Measurements from ENCODE around the gene EPHA2. TPM values are rescaled to one million over a fixed set of nuclear protein-coding genes. Genes with fewer than 3 reads are reported as not detected.

Gene EPHA2
- total and polyA plus RNA-seq, 2 experiments from 2014 or later, result 9.8 to 26.2 TPM

DNA sequence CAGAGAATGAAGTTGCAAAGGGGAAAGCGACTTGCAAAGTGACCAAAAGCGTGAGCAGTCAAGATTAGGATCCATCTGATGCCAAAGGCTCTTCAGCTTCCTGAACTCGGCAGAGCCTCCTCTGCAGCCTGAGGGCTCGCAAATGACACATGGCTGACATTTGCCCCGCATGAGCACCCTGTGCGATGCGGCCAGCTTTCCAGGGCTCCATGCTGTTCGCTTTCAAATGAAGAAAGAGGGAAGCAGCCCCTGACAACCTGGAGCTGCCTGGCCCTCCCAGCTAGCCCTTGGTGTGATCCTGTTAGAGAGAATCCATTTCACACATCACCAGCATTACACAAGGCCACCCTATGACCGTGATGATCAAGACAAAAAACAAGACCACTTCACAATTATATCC is 62.3 kb downstream of the EPHA2 start:
- H3K36me3 ChIP-seq, result no peaks in the 10 kb centered on the region
- DNase-seq (ENCODE audit: low read depth in 1 of 2, low spot score in 1 of 2), result no peak

GRCh38 chr1:16092923-16093511 is 62.9 kb downstream of the EPHA2 start:
- no peak overlapping the region for H3K4me3 ChIP-seq
- TF ChIP-seq, protein P1, sequence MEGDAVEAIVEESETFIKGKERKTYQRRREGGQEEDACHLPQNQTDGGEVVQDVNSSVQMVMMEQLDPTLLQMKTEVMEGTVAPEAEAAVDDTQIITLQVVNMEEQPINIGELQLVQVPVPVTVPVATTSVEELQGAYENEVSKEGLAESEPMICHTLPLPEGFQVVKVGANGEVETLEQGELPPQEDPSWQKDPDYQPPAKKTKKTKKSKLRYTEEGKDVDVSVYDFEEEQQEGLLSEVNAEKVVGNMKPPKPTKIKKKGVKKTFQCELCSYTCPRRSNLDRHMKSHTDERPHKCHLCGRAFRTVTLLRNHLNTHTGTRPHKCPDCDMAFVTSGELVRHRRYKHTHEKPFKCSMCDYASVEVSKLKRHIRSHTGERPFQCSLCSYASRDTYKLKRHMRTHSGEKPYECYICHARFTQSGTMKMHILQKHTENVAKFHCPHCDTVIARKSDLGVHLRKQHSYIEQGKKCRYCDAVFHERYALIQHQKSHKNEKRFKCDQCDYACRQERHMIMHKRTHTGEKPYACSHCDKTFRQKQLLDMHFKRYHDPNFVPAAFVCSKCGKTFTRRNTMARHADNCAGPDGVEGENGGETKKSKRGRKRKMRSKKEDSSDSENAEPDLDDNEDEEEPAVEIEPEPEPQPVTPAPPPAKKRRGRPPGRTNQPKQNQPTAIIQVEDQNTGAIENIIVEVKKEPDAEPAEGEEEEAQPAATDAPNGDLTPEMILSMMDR (IDR thresholded peaks at IDR 0.05; ENCODE audit: low read depth, low read length), result no peak

More for the DNA sequence above, 62.3 kb downstream of the EPHA2 start:
- Histone ChIP-seq H3K27ac (no peak overlapping the region), H3K9me3 (ENCODE audit: low read depth) (no peaks in the 10 kb centered on the region), H3K27me3 (no peaks in the 10 kb centered on the region), H3K4me3 (no peak overlapping the region), H3K4me1 (ENCODE audit: low read depth) (no peaks in the 10 kb centered on the region)
- TF ChIP-seq, protein P1 (IDR thresholded peaks at IDR 0.05; ENCODE audit: low read depth, low read length), result no peak

GRCh38 chr1:16092097-16092922 is 63.6 kb downstream of the EPHA2 start:
- Histone ChIP-seq H3K27ac (no peak overlapping the region), H3K4me1 (ENCODE audit: low read depth) (no peaks in the 10 kb centered on the region), H3K9me3 (ENCODE audit: low read depth) (no peaks in the 10 kb centered on the region), H3K4me3 (no peak overlapping the region), H3K36me3 (no peaks in the 10 kb centered on the region), H3K27me3 (no peaks in the 10 kb centered on the region)
- TF ChIP-seq, protein P1 (IDR thresholded peaks at IDR 0.05; ENCODE audit: low read depth, low read length), result no peak
- no peak for DNase-seq (ENCODE audit: low read depth in 1 of 2, low spot score in 1 of 2)

More at GRCh38 chr1:16092923-16093511, 62.9 kb downstream of the EPHA2 start:
- DNase-seq (ENCODE audit: low read depth in 1 of 2, low spot score in 1 of 2), result no peak
- Histone ChIP-seq H3K9me3 (ENCODE audit: low read depth) (no peaks in the 10 kb centered on the region), H3K4me1 (ENCODE audit: low read depth) (no peaks in the 10 kb centered on the region), H3K27ac (no peak overlapping the region), H3K27me3 (no peaks in the 10 kb centered on the region), H3K36me3 (no peaks in the 10 kb centered on the region)

DNA sequence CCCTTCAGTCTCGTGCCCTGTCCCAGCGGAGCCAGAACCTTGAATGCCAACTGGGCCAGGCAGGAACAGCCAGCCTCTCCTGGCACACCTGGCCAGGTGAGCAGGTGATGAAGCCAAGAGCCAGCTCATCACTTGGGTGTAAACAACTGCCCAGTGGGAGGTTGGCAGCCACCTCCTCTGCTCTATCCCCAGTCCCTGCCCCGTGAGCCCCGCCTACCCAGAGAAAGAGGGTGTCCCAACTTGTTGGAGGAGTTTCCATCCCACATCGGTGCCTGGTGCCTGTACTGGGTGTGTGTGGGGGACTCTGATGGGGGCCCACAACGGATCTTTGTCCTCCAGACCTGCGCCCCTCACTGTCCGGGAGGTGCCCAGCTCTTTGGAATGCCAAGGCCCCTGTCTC is 64.6 kb downstream of the EPHA2 start:
- TF ChIP-seq, protein P1 (IDR thresholded peaks at IDR 0.05; ENCODE audit: low read depth, low read length), result no peak
- Histone ChIP-seq H3K4me1 (ENCODE audit: low read depth) (no peaks in the 10 kb centered on the region), H3K27me3 (no peaks in the 10 kb centered on the region), H3K9me3 (ENCODE audit: low read depth) (no peaks in the 10 kb centered on the region), H3K4me3 (no peak overlapping the region), H3K27ac (no peak overlapping the region), H3K36me3 (no peaks in the 10 kb centered on the region)
- no peak for DNase-seq (ENCODE audit: low read depth in 1 of 2, low spot score in 1 of 2)

DNA sequence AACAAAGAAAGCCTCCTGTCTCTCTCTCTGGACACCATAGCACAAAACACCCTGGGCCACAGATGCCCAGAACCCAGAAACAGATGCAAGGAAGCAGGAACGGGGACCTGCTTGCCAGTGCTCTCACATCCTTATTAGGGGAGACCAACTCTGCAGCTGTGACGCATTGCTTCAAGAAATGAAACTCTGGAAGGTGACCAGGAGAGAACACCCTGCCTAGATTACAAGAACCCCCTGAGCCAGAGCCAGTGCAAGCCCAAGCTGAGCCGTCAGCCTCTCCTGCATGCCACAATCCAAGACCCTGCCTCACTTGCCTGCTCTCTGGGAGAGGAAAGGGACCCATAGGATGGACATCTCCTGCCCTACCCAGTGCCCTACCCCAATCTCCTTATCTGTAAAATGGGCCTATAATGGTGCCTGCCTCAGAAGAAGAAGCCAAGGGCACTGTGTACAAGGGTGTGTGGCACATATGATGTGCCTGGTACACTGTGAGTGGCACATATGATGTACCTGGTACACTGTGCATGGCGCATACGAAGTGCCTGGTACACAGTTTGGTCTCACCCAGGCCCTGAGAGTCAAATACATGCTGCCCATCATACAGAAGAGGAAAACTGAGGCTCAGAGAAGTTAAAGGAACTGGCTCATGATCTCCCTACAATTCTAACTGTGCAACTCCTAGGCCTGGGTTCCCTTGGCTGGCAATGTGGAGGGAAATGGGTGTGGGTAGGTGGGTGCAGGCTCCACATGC is 65.6 kb downstream of the EPHA2 start:
- TF ChIP-seq, protein P1 (IDR thresholded peaks at IDR 0.05; ENCODE audit: low read depth, low read length), result no peak

More for the DNA sequence above, 65.6 kb downstream of the EPHA2 start:
- no peaks in the 10 kb centered on the region for H3K9me3 ChIP-seq (ENCODE audit: low read depth)
- no peak for DNase-seq (ENCODE audit: low read depth in 1 of 2, low spot score in 1 of 2)
- H3K4me3 ChIP-seq, result no peak overlapping the region
- H3K36me3 ChIP-seq, result no peaks in the 10 kb centered on the region
- H3K27me3 ChIP-seq, result no peaks in the 10 kb centered on the region
- H3K4me1 ChIP-seq (ENCODE audit: low read depth), result peaks cover 4% of the 10 kb centered on the region
- H3K27ac ChIP-seq, result no peak overlapping the region

Measured in cardiac muscle cell (in vitro differentiated cells and primary cell).